BE2C (cell line): Measurements from ENCODE around the gene PHC3.

Experiments used
- DNase-seq: peaks from one replicate; pipeline ENCODE4 v3.0.0-alpha.2; 2020
- H3K27me3 ChIP-seq: fragments of 250-450 bp; sonication (Bioruptor Pico); 2 replicates; pipeline ENCODE4 v1.5.1; 2020; ENCODE audit warnings: mild to moderate bottlenecking
- H3K36me3 ChIP-seq: fragments of 250-450 bp; sonication (Bioruptor Pico); 2 replicates; pipeline ENCODE4 v1.5.1; 2020; ENCODE audit warnings: mild to moderate bottlenecking
- H3K4me1 ChIP-seq: fragments of 250-450 bp; sonication (Bioruptor Pico); 2 replicates; pipeline ENCODE4 v1.5.1; 2020
- H3K4me3 ChIP-seq: 2 replicates; pipeline ENCODE4 v1.5.1; 2011; ENCODE audit warnings: low read depth, low read length
- H3K9me3 ChIP-seq: fragments of 250-450 bp; sonication (Bioruptor Pico); 2 replicates; pipeline ENCODE4 v1.5.1; 2020
- TF ChIP-seq, protein P1 (sequence below): IDR thresholded peaks from 2 replicates; pipeline ENCODE4 v1.5.1; 2012; ENCODE audit warnings: mild to moderate bottlenecking, low read depth, low read length

The PHC3 gene

DNA sequence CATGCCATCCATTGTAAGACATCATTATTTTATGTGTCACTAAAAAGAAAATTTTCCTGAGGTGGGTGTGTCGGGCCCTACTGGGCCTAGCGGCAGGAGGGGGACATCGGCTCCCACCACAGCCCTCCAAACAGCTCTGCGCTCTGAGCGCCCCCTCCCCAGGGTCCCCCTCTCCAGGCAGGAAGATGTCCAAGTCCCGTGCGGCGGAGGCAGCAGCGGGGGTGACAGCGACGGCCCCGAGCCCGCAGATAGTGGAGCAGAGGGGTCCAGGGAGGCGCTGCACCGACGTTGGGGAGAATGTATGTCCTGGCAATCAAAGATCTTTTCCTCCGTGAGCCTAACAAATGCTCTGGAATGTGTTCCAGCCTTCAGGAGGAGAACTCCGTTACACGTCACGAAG is 119.5 kb downstream of the PHC3 start:
- no peaks in the 10 kb centered on the region for H3K4me1 ChIP-seq
- H3K36me3 ChIP-seq = no peaks in the 10 kb centered on the region
- no peak overlapping the region for H3K4me3 ChIP-seq
- no peaks in the 10 kb centered on the region for H3K9me3 ChIP-seq
- H3K27me3 ChIP-seq = no peaks in the 10 kb centered on the region
- TF ChIP-seq, protein P1, sequence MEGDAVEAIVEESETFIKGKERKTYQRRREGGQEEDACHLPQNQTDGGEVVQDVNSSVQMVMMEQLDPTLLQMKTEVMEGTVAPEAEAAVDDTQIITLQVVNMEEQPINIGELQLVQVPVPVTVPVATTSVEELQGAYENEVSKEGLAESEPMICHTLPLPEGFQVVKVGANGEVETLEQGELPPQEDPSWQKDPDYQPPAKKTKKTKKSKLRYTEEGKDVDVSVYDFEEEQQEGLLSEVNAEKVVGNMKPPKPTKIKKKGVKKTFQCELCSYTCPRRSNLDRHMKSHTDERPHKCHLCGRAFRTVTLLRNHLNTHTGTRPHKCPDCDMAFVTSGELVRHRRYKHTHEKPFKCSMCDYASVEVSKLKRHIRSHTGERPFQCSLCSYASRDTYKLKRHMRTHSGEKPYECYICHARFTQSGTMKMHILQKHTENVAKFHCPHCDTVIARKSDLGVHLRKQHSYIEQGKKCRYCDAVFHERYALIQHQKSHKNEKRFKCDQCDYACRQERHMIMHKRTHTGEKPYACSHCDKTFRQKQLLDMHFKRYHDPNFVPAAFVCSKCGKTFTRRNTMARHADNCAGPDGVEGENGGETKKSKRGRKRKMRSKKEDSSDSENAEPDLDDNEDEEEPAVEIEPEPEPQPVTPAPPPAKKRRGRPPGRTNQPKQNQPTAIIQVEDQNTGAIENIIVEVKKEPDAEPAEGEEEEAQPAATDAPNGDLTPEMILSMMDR = no peak
- DNase-seq = no peak

DNA sequence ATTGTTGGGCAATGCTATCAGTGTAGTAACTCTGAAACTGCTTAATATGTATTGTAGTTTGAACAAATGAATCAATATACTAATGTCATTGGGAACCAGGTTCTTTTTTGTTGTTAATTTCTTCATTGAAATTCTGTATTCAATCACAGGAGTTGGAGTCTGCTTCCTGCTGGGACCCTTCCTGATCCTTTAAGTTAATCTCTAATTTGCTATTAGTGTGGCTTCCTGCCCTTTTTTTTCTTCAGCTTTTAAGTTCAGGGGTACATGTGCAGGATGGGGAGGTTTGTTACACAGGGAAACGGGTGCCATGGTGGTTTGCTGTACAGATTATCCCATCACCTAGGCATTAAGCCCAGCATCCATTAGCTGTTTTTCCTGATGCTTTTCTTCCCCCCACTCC is 122.1 kb downstream of the PHC3 start:
- Histone ChIP-seq H3K36me3 (no peaks in the 10 kb centered on the region), H3K4me3 (no peak overlapping the region), H3K9me3 (no peaks in the 10 kb centered on the region), H3K4me1 (no peaks in the 10 kb centered on the region), H3K27me3 (no peaks in the 10 kb centered on the region)
- TF ChIP-seq, protein P1 = no peak
- no peak for DNase-seq

DNA sequence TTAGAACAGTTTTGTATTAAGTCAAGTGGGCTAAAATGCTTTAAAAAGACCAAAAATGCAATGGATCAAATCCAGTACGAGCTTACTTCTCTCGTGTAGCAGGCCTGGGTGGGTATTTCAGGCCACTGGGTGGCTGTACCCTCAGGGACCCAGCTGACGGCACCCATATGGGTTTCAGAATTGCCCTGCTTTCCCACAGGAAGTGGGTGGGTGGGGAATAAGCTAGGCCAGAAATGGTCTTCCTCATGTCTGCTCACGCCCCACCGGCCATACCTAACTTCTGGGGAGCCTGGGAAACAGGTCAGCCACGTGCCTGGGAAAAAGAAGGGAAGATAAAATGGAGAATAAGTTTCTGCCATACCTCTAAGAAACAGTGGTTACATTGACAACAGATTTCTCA is 123.4 kb downstream of the PHC3 start:
- no peaks in the 10 kb centered on the region for H3K9me3 ChIP-seq
- H3K4me1 ChIP-seq = no peaks in the 10 kb centered on the region

DNA sequence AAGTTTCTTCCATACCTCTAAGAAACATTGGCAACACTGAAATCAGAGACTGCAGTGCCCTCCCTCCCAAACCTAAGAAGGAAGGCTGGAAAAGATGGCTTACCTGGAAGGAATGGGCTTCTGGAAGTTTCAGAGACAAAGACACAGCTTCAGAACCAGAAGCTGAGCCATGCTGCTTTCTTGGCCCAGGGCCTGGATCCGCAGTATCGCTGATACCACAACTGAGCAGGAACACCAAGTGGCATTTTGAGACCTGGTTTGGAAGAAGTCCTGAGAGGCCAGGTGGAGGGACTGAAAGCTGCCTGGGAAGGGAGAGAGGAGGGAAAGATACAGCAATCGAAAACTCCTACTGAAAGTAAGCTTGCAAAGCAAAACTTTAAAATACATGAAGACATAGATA is 124.0 kb downstream of the PHC3 start:
- H3K27me3 ChIP-seq = no peaks in the 10 kb centered on the region
- H3K4me1 ChIP-seq = no peaks in the 10 kb centered on the region
- no peak for DNase-seq
- no peak overlapping the region for H3K4me3 ChIP-seq
- TF ChIP-seq, protein P1 = no peak
- H3K36me3 ChIP-seq = no peaks in the 10 kb centered on the region
- no peaks in the 10 kb centered on the region for H3K9me3 ChIP-seq

More for the DNA sequence above, 123.4 kb downstream of the PHC3 start:
- Histone ChIP-seq H3K27me3 (no peaks in the 10 kb centered on the region), H3K36me3 (no peaks in the 10 kb centered on the region), H3K4me3 (no peak overlapping the region)
- no peak for DNase-seq
- TF ChIP-seq, protein P1 = no peak

DNA sequence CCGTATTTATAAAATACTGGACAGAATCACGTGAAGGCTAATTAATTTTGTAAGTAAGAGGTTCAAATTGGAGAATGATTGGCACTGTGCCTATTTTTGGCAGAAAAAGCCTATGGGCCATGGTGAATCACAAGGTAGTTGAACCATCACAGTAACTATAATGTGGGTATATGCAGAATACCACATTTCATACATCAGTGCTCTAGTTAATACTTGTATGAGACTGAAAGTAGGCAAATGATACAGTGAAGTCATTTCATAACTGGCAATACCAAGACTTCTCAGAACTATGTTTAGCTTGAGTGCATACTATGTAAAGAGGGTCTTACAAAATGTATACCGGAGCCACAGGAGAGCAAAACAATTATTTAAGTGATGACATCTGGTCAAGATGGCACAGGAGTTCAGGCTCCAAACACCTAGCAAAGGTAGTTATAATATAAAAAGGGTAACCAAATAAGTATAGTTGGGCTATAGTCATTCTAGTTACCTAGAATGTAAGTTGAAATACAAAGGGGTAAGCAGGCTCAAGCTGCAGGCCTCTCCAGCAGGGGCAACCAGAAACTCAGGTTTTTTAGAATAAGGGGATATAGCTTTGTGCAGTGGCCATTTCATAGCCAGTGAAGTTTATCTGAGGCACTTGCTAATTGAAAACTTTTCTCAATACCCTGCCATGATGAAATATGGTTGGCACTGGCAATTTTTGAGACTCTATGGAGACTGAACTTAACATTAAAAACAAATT is 124.7 kb downstream of the PHC3 start:
- no peak for DNase-seq
- Histone ChIP-seq H3K9me3 (no peaks in the 10 kb centered on the region; the same call in 1 of the 2 replicates), H3K36me3 (no peaks in the 10 kb centered on the region), H3K27me3 (no peaks in the 10 kb centered on the region), H3K4me3 (no peak overlapping the region), H3K4me1 (no peaks in the 10 kb centered on the region)
- TF ChIP-seq, protein P1 = no peak

DNA sequence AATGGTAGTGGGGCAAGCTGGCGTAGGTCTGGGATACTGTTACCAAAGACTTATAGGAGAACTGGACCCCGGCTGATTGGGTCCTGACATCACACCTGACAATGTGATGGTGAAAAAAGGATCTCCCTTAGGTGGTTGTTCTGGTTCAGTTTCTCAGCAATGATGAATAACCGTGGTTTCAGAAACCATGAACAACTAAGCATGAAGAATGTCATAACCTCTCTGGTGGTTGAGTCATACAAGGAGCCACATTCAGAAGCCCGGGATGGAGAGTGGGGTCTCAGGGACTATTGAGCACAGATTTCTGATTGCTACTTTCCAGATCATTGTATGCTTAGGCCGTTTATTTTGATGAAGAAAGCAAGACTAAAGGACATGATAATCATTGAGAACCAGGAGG is 126.3 kb downstream of the PHC3 start:
- Histone ChIP-seq H3K4me1 (no peaks in the 10 kb centered on the region), H3K9me3 (no peaks in the 10 kb centered on the region; the same call in 1 of the 2 replicates), H3K36me3 (no peaks in the 10 kb centered on the region), H3K4me3 (no peak overlapping the region), H3K27me3 (no peaks in the 10 kb centered on the region)
- TF ChIP-seq, protein P1 = no peak
- no peak for DNase-seq
